Fibroblast of lung (primary cell): Measurements from ENCODE around the gene GPHN.

Source experiments
- CTCF ChIP-seq, 2 donors: IDR thresholded peaks in 1 of 2; conservative IDR thresholded peaks in 1 of 2; 1 replicate in 1 of 2; 2 replicates in 1 of 2; pipeline ENCODE4 v1.5.1; 2011 to 2012; ENCODE audit warnings: low read length in 2 of 2, control low read depth in 1 of 2, inconsistent platforms in 1 of 2, low read depth in 1 of 2, mild to moderate bottlenecking in 1 of 2
- EZH2 ChIP-seq: IDR thresholded peaks from 2 replicates; pipeline ENCODE4 v1.5.1; 2012; ENCODE audit warnings: low read length, control low read depth, mild to moderate bottlenecking; ENCODE audit errors: missing control alignments

GRCh38 chr14:67019796-67020195 lies 511.8 kb downstream of the GPHN start:
- TF ChIP-seq CTCF (conservative IDR thresholded peaks at IDR 0.05 in 1 of 2, IDR thresholded peaks at IDR 0.05 in 1 of 2; ENCODE audit: low read depth in 1 of 2, low read length in 2 of 2) (no peak), EZH2 (no peak)
